GM19455 (cell line): ENCODE measurements around the gene ABHD8.

Source experiments
- ATAC-seq: cut with Tn5 transposase; IDR thresholded peaks from one replicate; pipeline ENCODE4 v1.9.1; 2021; ENCODE audit not compliant: unreplicated experiment

Gene ABHD8

DNA sequence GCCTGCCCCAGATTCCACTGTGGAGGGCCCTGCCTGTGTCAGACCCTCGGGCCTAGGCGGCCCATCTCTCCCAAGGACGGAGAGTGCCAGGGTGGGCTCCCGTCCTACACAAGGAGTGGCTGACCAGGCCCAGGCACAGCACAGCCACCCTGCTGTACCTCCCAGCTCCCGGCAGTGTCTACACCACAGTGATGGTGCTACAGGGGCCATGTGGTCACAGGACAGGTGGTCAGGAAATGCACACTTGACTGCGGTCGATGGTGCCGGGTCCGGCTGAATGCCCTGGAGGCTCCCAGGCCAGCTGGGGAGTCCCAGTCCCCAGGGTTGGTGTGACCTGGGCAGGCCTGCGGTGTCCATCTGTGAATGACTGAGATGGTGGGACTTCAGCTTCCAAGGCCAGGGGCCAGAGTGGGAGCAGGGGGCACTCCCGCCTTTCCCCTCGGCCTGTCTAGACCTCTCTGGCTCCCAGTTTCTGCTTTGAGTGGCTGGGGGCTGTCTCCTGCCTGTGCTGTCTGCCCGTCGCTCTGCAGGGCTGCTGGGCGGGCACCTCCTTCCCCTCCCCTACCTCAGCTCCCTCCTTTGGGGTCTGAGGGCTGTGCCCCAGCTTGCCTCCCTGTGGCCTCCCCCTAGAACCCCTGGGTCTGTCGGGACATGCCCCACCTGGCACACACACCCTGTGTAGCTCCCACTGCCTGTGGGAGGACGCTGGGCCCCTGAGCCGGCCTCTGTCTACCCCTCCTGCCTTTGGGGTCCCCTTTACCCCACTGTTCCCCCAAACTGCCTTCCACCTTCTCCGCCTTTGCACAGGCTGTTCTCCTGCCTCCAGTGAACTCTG lies 18.6 kb upstream of the ABHD8 start:
- ATAC-seq: no peak

DNA sequence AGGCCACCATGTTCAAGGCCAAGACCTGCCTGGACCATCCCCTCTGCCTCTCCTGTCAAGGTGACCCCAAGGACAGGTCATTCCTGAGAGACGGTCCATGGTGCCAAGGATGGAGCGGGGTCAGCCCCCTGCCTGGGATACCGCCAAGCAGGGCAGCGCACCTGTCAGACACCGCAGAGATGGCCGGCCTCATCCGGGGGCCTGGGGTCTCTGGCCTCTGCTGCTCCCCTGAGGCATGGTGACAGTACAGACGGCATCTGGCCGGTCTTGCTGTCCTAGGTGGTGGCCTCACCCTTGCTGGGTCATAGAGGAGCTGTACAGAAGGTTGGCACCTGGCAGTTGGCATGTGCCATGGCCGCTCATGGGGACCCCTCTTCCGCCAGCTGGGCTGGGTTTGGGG lies 17.2 kb upstream of the ABHD8 start:
- no peak for ATAC-seq

DNA sequence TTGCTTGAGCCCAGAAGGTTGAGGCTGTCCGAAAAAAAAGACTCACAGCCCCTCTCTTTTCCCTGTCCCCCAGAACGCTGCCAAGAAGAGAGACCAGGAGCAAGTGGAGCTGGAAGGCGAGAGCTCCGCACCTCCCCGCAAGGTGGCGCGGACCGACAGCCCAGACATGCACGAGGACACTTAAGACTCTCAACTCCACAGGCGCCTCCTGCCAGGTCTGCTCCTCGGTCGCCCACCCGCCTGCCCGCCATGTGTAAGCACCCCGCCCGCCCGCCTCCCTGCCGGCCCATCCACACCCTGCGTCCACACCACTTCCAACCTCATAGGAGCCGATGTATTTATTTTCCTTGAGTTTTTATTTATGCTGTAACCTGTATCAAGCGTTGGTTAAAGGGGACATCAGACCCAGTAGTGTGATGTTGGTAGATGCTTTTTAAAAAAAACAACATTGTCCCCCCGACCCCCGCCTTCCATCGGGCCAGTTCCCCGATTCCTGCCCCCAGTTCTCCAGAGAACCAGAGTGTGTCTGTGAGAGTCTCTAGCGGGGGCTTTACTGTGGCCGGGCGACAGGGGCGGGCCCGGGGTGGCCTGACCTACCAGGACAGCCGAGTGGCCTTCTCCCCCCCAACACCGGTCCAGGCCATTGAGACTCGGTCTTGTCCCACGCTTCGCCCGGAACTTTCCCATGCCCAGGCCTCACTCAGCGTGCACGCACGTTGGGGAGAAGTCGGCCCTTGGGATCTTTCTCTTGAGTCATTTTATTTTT lies 16.4 kb upstream of the ABHD8 start:
- ATAC-seq: no peak

DNA sequence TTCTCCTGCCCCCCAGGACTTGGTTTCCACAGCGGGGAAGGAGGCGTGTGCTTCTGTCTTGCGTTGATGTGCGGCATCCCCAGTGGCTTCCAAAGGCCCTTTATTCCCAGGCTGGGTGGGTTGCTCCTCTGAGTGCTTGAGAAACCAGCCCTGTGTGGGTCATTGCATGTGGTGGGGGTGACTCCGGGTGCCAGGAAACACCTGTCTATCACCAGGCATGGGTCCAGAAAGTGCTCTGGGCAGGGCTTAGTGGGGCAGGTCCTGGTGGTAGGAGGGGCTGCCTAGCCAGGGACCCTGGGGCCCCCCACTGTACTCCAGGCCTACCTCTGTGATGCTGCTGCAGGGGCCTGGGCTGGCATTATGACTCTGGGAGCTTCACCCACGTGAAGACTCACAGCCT lies 15.7 kb upstream of the ABHD8 start:
- ATAC-seq: no peak

DNA sequence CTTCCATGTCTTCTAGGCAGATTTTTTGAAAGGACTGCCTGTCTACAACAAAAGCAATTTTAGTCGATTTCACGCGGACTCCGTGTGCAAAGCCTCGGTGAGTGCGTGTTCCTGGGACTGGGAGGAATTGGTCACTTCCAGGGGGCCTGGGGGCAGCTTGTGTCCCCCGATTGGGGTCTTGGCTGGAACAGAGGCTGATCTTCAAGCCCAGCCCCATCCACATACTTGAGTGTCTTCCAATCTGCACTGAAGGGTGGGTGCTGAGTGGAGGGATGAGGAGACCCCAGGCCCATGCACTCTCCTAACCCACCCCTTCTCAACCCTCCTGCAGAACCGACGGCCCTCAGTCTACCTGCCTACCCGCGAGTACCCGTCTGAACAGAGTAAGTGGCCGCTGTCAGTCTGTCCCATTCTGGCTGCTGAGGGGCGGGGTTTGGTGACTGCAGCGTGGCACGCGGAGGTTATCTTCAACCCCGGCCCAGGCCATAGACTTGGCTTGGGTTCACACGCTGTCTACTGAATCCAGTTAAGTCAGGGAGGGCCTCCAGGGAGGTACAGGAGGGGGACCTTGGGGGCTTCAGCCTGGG lies 10.9 kb upstream of the ABHD8 start:
- no peak for ATAC-seq

- ATAC-seq: no peak
Observed at GRCh38 chr19:17312189-17313113, 9.2 kb upstream of the ABHD8 start.

DNA sequence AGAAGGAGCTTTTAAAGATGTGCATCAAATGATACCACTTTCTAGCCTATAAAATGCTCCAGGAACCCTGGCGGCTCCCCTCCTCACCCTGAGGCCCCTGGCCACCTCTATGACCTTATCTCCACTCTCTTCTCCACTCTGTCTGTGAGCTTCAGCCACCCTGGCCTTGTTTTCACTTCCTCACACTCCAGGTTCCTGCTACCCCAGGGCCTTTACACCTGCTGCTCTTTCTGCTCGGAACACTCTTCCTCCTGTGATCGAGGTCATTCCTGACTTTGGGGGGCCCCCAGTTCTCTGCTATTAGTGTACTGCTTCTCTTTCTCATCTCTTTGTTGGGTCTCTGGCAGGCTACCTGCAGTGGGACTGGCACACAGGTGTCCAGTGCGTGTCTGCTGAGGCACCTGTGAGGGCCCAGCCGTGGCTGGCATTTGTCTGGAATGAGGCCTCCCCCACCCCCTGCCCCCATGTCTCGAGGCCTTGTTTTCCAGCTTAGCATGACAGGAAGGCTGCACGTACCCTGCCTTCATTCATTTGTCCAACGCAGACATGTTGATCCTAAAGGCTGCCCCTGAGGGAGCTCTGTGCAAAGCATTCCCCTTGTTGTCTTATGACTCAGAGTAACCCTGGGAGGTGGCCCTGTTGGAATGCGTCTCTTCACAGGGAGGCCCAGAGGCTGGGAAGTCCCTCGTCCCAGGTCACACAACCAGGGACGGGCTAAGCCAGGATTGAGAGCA lies 8.4 kb upstream of the ABHD8 start:
- ATAC-seq: no peak

GRCh38 chr19:17309965-17310461 lies 6.8 kb upstream of the ABHD8 start:
- no peak for ATAC-seq

- no peak for ATAC-seq
Observed at GRCh38 chr19:17309198-17309964, 6.2 kb upstream of the ABHD8 start, which contains the start of gene DDA1. Gene DDA1 (plus strand): TSS chr19:17309563. CDS start chr19:17309655, 92 bp downstream.

GRCh38 chr19:17307876-17308377 lies 4.7 kb upstream of the ABHD8 start:
- ATAC-seq: no peak

DNA sequence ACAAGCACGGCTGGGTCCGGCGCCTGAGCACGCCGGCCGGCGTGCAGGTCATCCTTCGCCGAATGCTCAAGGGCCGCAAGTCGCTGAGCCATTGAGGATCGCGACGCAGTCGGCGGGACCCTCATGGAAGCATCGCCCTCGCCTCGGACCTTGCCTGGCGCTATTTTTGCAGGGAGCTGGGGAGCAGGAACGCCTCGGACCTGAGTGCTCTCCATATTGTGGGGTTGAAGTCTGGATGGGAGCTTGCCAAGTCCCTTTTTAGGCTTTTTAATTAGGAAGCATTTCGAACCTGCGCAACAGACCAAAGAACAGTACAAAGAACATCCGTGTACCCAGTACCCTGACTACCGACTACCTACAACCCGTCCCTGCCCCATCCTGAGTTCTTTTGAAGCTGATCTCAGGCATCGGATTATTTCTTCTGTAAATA lies 3.1 kb upstream of the ABHD8 start:
- ATAC-seq: no peak

GRCh38 chr19:17305517-17306284 lies 2.5 kb upstream of the ABHD8 start, which contains the start of gene MRPL34:
Gene MRPL34 (plus strand): TSS chr19:17305872. CDS start chr19:17305893, 21 bp downstream.
- ATAC-seq: peak; percentile 56

GRCh38 chr19:17305216-17305516 lies 1.9 kb upstream of the ABHD8 start:
- no peak for ATAC-seq

DNA sequence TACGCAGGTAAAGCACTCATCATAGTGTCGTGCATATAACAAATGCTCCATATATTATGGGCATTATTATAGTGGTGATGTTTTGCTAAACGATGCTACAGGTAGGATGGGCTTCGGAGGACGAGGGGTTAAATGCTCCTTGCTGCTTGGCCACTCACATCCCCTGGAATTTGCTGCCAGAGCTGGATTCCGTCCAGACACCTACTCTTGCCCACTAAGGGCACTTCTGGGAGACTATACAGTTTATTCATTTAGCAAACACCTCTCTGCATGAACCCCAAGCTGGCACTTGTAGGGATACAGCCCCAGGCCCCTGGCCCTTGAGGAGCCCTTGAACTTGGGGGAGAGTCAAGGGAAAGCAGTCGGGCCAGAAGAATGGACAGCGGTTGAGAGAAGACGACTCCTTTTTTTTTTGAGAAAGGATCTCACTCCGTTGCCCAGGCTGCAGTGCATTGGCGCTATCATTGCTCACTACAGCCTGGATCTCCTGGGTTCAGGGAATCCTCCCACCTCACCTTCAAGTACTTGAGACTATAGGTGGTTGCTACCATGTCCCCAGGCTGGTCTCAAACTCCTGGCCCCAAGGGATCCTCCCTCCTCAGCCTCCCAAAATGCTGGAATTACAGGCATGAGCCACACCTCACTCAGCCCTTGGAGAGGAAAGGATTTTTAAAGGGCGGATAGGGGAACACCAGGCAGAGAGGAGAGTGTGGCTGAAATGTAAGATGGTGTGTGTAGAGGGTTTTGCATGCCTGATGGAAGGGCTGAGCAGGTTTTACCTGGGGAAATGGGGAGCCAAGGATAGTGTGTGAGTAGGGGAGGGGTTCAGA lies 1.4 kb upstream of the ABHD8 start:
- ATAC-seq: no peak

DNA sequence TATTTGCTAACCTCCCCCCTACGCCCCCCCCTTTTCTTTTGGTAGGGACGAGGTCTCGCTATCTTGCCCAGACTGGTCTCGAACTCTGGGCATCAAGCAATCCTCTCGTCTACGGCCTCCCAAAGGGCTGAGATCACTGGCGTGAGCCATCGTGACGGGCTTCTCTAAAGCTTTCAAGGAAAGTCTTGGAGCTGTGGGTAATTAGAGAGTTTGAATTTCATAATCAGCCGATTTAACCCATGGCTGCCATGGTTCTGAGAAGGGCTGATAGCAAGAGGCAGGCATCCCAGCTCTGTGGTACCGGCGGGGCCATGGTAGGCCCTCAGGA lies 679 bp upstream of the ABHD8 start:
- no peak for ATAC-seq

DNA sequence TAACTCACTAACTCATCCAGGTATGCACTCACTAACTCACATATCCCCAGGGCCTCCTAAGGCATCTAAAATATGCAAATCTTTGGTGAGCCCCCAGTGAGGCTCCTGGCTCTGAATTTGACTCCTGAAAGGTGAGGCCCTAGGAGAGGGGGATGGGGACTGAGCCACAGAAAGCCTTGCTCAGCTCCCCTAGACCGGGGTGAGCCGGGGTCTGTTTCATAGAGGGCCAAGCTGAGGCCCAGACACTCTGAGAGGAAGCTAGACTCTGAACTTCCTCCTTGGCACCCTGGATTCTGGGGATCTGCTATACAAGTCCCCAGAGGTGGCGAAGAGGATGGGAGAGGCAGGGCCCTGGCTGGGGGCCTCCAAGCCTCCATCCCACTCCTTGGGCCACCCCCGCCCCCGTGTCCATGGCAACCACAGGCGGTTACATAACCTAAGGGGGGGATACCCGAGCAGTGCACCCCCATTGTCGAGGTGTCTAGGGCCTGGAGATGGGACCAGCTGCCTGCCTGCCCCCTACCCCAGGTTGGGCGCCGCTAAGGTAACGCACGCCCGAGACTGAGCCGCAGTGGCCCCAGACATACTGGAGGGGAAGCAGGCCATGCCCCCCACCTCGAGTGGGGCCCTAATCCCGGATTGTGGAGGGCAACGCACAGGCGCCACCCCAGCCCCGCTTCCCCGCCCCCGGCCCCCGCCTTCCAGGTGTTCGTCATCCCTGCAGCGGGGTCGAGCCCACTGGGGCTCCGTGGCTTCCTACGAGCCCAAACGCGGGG lies 646 bp downstream of the ABHD8 start:
- no peak for ATAC-seq
